DND-41 (cell line): ENCODE data around the gene CHCT1.

Experiments used
- ATAC-seq: fragments of 200-7000 bp; cut with Tn5 transposase; 3 replicates; pipeline ENCODE4 v1.9.1; 2021; ENCODE audit warnings: low read depth; ENCODE audit not compliant: insufficient read depth
- DNase-seq: peaks from one replicate; pipeline ENCODE4 v3.0.0-alpha.2; 2020
- H2AFZ ChIP-seq: 2 replicates; pipeline ENCODE4 v1.6.0; 2012; ENCODE audit warnings: low read depth, low read length
- H3K27ac ChIP-seq: 2 replicates; pipeline ENCODE4 v1.5.1; 2012; ENCODE audit warnings: low read length, inconsistent platforms
- H3K27me3 ChIP-seq: fragments of 200-600 bp; sonication (generic); 2 replicates; pipeline ENCODE4 v1.6.0; 2012; ENCODE audit warnings: low read length, mild to moderate bottlenecking, inconsistent platforms; ENCODE audit not compliant: insufficient read depth, poor library complexity
- H3K36me3 ChIP-seq: 2 replicates; pipeline ENCODE4 v1.5.1; 2012; ENCODE audit warnings: low read length, inconsistent platforms; ENCODE audit not compliant: insufficient read depth
- H3K4me1 ChIP-seq: 2 replicates; pipeline ENCODE4 v1.5.1; 2012; ENCODE audit warnings: mild to moderate bottlenecking, low read length; ENCODE audit not compliant: insufficient read depth
- H3K4me2 ChIP-seq: 2 replicates; pipeline ENCODE4 v1.6.0; 2012; ENCODE audit warnings: mild to moderate bottlenecking, moderate library complexity, low read length, inconsistent platforms; ENCODE audit not compliant: insufficient read depth
- H3K4me3 ChIP-seq, 2 experiments: fragments of 200-600 bp in 1 of 2; shearing (Covaris generic) in 1 of 2; 2 replicates each; pipeline ENCODE4 v1.5.1; 2012 to 2016; ENCODE audit warnings: inconsistent platforms in 2 of 2, low read length in 2 of 2, mild to moderate bottlenecking in 2 of 2, low read depth in 1 of 2, moderate library complexity in 1 of 2
- H3K79me2 ChIP-seq: 2 replicates; pipeline ENCODE4 v1.6.0; 2012; ENCODE audit warnings: low read length, inconsistent platforms; ENCODE audit not compliant: insufficient read depth
- H3K9ac ChIP-seq: 2 replicates; pipeline ENCODE4 v1.6.0; 2012; ENCODE audit warnings: low read depth, mild to moderate bottlenecking, inconsistent platforms, low read length, moderate library complexity
- H3K9me3 ChIP-seq: 2 replicates; pipeline ENCODE4 v1.5.1; 2012; ENCODE audit warnings: low read length, moderate library complexity, mild to moderate bottlenecking, inconsistent platforms; ENCODE audit not compliant: insufficient read depth, severe bottlenecking
- H4K20me1 ChIP-seq: 2 replicates; pipeline ENCODE4 v1.6.0; 2012; ENCODE audit warnings: low read length; ENCODE audit not compliant: insufficient read depth
- EZH2 ChIP-seq: IDR thresholded peaks from 3 replicates; pipeline ENCODE4 v1.6.1; 2012; ENCODE audit warnings: borderline replicate concordance, low read depth, mild to moderate bottlenecking, moderate library complexity, low read length, inconsistent platforms; ENCODE audit not compliant: severe bottlenecking
- TF ChIP-seq, protein P1 (sequence below): IDR thresholded peaks from 2 replicates; pipeline ENCODE4 v1.5.1; 2012; ENCODE audit warnings: borderline replicate concordance, low read length, moderate library complexity, mild to moderate bottlenecking; ENCODE audit not compliant: poor library complexity, severe bottlenecking; ENCODE audit errors: extremely low read depth

Gene CHCT1

DNA sequence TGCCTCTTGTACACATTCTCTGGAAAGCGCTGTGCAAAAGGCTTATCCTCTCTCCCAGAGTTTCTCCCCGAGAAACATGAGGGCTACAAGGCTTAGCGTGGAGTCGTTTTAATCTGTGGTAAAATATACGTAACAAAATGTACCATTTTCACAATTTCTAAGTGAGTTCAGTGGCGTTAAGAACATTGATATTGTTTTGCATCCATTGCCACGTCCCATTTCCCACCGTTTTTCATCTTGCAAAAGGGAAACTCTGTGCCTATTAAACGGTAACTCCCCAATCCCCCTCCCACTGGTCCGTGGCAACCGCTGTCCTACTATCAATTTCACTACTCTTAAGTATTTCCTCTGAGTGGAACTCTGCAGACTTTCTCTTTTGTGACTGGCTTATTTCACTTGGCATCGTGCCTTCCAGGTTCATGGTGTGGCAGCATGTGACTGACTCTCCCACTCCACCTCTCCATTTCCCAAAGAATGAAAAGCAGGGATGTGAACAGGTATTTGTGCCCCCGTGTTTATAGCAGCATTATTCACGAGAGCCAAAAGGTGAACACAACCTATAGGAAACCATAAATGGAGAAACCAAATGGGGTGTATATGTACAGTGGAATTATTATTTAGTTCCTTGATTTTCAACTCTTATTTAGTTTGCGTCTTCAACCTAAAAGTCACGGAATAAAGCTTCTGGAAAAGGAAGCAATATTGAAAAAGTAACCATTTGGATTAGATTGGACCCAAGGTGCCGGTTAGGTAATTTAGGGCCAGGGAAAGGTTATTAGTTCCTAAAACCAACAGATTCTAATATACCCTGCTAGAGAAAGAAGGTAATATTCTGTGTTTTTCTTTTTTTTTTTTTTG, 29.2 kb upstream of the CHCT1 start:
- Histone ChIP-seq H3K36me3 (no peaks in the 10 kb centered on the region; the same call in 1 of the 2 replicates), H3K4me3 (peak overlapping the region; percentile 81 to 84), H3K4me1 (peaks cover 42% of the 10 kb centered on the region), H4K20me1 (peaks cover 5% of the 10 kb centered on the region; the same call in 1 of the 2 replicates), H3K9me3 (no peaks in the 10 kb centered on the region), H3K4me2 (peak overlapping the region; percentile 92), H3K79me2 (peaks cover 36% of the 10 kb centered on the region), H3K27ac (peak overlapping the region; percentile 99), H3K9ac (peak overlapping the region; percentile 94), H3K27me3 (no peaks in the 10 kb centered on the region), H2AFZ (peak overlapping the region; percentile 81)
- DNase-seq = peak; percentile 53
- no peak for ATAC-seq
- TF ChIP-seq, protein P1, sequence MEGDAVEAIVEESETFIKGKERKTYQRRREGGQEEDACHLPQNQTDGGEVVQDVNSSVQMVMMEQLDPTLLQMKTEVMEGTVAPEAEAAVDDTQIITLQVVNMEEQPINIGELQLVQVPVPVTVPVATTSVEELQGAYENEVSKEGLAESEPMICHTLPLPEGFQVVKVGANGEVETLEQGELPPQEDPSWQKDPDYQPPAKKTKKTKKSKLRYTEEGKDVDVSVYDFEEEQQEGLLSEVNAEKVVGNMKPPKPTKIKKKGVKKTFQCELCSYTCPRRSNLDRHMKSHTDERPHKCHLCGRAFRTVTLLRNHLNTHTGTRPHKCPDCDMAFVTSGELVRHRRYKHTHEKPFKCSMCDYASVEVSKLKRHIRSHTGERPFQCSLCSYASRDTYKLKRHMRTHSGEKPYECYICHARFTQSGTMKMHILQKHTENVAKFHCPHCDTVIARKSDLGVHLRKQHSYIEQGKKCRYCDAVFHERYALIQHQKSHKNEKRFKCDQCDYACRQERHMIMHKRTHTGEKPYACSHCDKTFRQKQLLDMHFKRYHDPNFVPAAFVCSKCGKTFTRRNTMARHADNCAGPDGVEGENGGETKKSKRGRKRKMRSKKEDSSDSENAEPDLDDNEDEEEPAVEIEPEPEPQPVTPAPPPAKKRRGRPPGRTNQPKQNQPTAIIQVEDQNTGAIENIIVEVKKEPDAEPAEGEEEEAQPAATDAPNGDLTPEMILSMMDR = no peak
- TF ChIP-seq EZH2 = no peak

GRCh38 chr17:60393840-60394723, 28.2 kb upstream of the CHCT1 start:
- no peak overlapping the region for H3K4me3 ChIP-seq
- H3K27ac ChIP-seq = no peak overlapping the region; the same call in 1 of the 2 replicates
- no peak overlapping the region for H2AFZ ChIP-seq
- H3K9ac ChIP-seq = no peak overlapping the region
- H3K4me1 ChIP-seq = peaks cover 37% of the 10 kb centered on the region
- DNase-seq (no peak), ATAC-seq (no peak)
- no peaks in the 10 kb centered on the region for H3K9me3 ChIP-seq
- H4K20me1 ChIP-seq = peaks cover 5% of the 10 kb centered on the region; the same call in 1 of the 2 replicates
- no peak for TF ChIP-seq EZH2
- TF ChIP-seq, protein P1 = no peak
- H3K36me3 ChIP-seq = no peaks in the 10 kb centered on the region; the same call in 1 of the 2 replicates
- H3K79me2 ChIP-seq = peaks cover 26% of the 10 kb centered on the region
- H3K4me2 ChIP-seq = no peak overlapping the region
- H3K27me3 ChIP-seq = no peaks in the 10 kb centered on the region

DNA sequence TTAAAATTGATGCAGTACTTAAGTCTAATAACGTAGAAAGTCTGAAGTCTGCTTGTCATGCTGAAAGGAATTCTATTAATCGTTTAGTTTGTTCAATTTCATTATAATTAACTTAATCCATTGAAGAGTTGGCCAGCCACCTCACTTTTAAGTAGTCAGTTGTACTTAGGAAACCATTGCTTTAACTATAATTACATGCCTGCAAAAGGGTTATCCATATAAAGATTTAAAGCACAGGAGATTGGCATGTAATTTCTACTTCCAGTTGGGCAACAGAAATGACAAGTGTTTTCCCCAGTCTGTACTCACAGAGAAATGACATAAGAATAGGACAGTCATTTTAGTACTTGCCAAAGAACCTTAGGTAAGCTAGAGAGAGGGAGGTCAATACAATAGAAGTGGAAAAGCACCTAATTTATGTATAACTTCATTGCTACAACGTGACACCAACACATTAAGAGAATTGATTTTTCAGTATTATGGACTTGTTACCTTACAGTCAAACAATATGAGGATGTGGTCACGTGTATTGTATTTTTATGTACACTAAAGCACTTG, 26.7 kb upstream of the CHCT1 start:
- peaks cover 5% of the 10 kb centered on the region; the same call in 1 of the 2 replicates for H4K20me1 ChIP-seq
- no peak overlapping the region for H2AFZ ChIP-seq
- DNase-seq = no peak

More for the DNA sequence above, 26.7 kb upstream of the CHCT1 start:
- no peak overlapping the region for H3K9ac ChIP-seq
- no peak overlapping the region for H3K4me2 ChIP-seq
- H3K4me1 ChIP-seq = peaks cover 23% of the 10 kb centered on the region
- peaks cover 12% of the 10 kb centered on the region for H3K79me2 ChIP-seq
- no peaks in the 10 kb centered on the region for H3K27me3 ChIP-seq
- TF ChIP-seq, protein P1 = no peak
- no peak for TF ChIP-seq EZH2
- no peaks in the 10 kb centered on the region; the same call in 1 of the 2 replicates for H3K36me3 ChIP-seq
- H3K4me3 ChIP-seq = no peak overlapping the region
- no peaks in the 10 kb centered on the region for H3K9me3 ChIP-seq
- H3K27ac ChIP-seq = no peak overlapping the region
- ATAC-seq = no peak
